RPMI7951 (cell line): ENCODE data around the gene WSB2. TPM values are rescaled to one million over a fixed set of nuclear protein-coding genes. Genes with fewer than 3 reads are reported as not detected.
A peak's percentile ranks its signal among the peaks of the same experiment; 100 is the strongest.
"Not testable (repeated sequence)": the region's sequence is repeated elsewhere in the genome, so short reads cannot be mapped to it uniquely, and the experiment has no call there.

Experiments
- DNase-seq: peaks from one replicate; pipeline ENCODE4 v3.0.0-alpha.2; 2012; ENCODE audit warnings: low read depth
- total RNA-seq: library from RNA; depleted of rRNA; stranded (reverse); fragments of >200 nt; shearing (Covaris generic); gene quantifications from 2 replicates; pipeline ENCODE4 v1.2.3, GENCODE V29; 2014

The WSB2 gene
- total RNA-seq, 1 experiment from 2014 or later = 67.8 TPM

GRCh38 chr12:118035190-118036041 lies 25.6 kb downstream of the WSB2 start:
- peak; percentile 36 for DNase-seq

GRCh38 chr12:118034429-118035189 lies 26.4 kb downstream of the WSB2 start:
- peak; percentile 59 for DNase-seq

GRCh38 chr12:118033902-118034301 lies 27.1 kb downstream of the WSB2 start:
- no peak for DNase-seq

- no peak for DNase-seq
Measured at GRCh38 chr12:118033323-118033722, 27.7 kb downstream of the WSB2 start.

- no peak for DNase-seq
Measured at GRCh38 chr12:118032188-118032587, 28.8 kb downstream of the WSB2 start.

GRCh38 chr12:118029166-118029565 lies 31.8 kb downstream of the WSB2 start:
- DNase-seq = no peak

GRCh38 chr12:118025168-118025567 lies 35.8 kb downstream of the WSB2 start:
- DNase-seq = no peak

- DNase-seq = no peak
Measured at GRCh38 chr12:118023301-118023860, 37.6 kb downstream of the WSB2 start.

- DNase-seq = no peak
Measured at GRCh38 chr12:118022728-118023109, 38.3 kb downstream of the WSB2 start.

GRCh38 chr12:118022097-118022727 lies 38.8 kb downstream of the WSB2 start:
- not testable (repeated sequence) for DNase-seq

- DNase-seq = no peak
Measured at GRCh38 chr12:118020036-118020435, 40.9 kb downstream of the WSB2 start.

GRCh38 chr12:118017926-118018325 lies 43.1 kb downstream of the WSB2 start:
- DNase-seq = no peak

- peak; percentile 94 for DNase-seq
Measured at GRCh38 chr12:118016424-118017264, 44.3 kb downstream of the WSB2 start, which contains the start of gene RFC5. Gene RFC5 (plus strand): TSS chr12:118016703. CDS start chr12:118016828, 125 bp downstream.

- DNase-seq = no peak
Measured at GRCh38 chr12:118015944-118016343, 45.0 kb downstream of the WSB2 start.

GRCh38 chr12:118015306-118015705 lies 45.7 kb downstream of the WSB2 start:
- DNase-seq = no peak

GRCh38 chr12:118013283-118013682 lies 47.7 kb downstream of the WSB2 start:
- no peak for DNase-seq

GRCh38 chr12:118011961-118012360 lies 49.0 kb downstream of the WSB2 start:
- DNase-seq = no peak

GRCh38 chr12:118011377-118011776 lies 49.6 kb downstream of the WSB2 start:
- no peak for DNase-seq

GRCh38 chr12:118010903-118011302 lies 50.1 kb downstream of the WSB2 start:
- DNase-seq = no peak

- DNase-seq = not testable (repeated sequence)
Measured at GRCh38 chr12:117999806-118000205, 61.2 kb downstream of the WSB2 start.

GRCh38 chr12:117998719-117999118 lies 62.3 kb downstream of the WSB2 start:
- no peak for DNase-seq
